HCT116 (cell line): ENCODE results near the gene POC1A. TPM values are rescaled to one million over a fixed set of nuclear protein-coding genes. Genes with fewer than 3 reads are reported as not detected.

ENCODE experiments used
- ATAC-seq: fragments of 200-7000 bp; cut with Tn5 transposase; 2 replicates; pipeline ENCODE4 v1.9.1; 2020; ENCODE audit warnings: mild to moderate bottlenecking, moderate library complexity
- BruUV-seq: library from RNA; stranded (reverse); fragments of 400-500 nt; replicated peaks from 2 replicates; lab custom pipeline; 2021; lab: Mats Ljungman, UMichigan
- CTCF ChIA-PET: fragments of 300-600 bp; sonication (Branson Sonifier 250); formaldehyde crosslinking; loops from one replicate; lab custom pipeline; 2021; ENCODE audit warnings: antibody characterized with exemption; lab: Charles Lee
- POLR2A ChIA-PET: fragments of 300-600, 350-600 bp; sonication (Branson Sonifier 250); formaldehyde crosslinking; loops from one replicate; lab custom pipeline; 2021; ENCODE audit warnings: antibody characterized with exemption; lab: Charles Lee
- RAD21 ChIA-PET, 2 experiments: fragments of 300-600 bp; sonication (Branson Sonifier 250); formaldehyde crosslinking; loops; one replicate each; lab custom pipeline; 2023; ENCODE audit warnings: low total read pairs in 2 of 2; ENCODE audit not compliant: uncharacterized antibody in 2 of 2, unreplicated experiment in 2 of 2, low non-redundant PET in 1 of 2; lab: Charles Lee
- DNase-seq: peaks from one replicate; pipeline ENCODE4 v3.0.0-alpha.2; 2010; ENCODE audit warnings: low read depth, low spot score
- H2AFZ ChIP-seq: fragments of 200-600 bp; shearing (Covaris generic), sonication (generic); 2 replicates; pipeline ENCODE4 v1.6.1; 2017; ENCODE audit warnings: low read depth, mixed run types, mixed read lengths, antibody characterized with exemption, low read length; ENCODE audit not compliant: poor library complexity, severe bottlenecking
- H3K27ac ChIP-seq: 2 replicates; pipeline ENCODE4 v1.5.1; 2012; ENCODE audit warnings: low read depth, low read length
- H3K27me3 ChIP-seq: fragments of 200-600 bp; sonication (generic); 2 replicates; pipeline ENCODE4 v1.6.1; 2016; ENCODE audit warnings: mixed run types, low read length, mixed read lengths; ENCODE audit not compliant: insufficient read depth
- H3K36me3 ChIP-seq, 2 experiments: fragments of 200-500 bp in 1 of 2; fragments of 200-600 bp in 1 of 2; sonication (Bioruptor generic) in 1 of 2; sonication (generic) in 1 of 2; 2 replicates each; pipeline versions ENCODE4 v1.5.1 to v1.6.1; 2014 to 2016; ENCODE audit warnings: low read length in 2 of 2, inconsistent platforms in 1 of 2, mixed read lengths in 1 of 2, mixed run types in 1 of 2; ENCODE audit not compliant: insufficient read depth in 2 of 2, control insufficient read depth in 1 of 2
- H3K4me1 ChIP-seq, 2 experiments: fragments of 200-600 bp in 1 of 2; sonication (generic) in 1 of 2; 2 replicates each; pipeline versions ENCODE4 v1.5.1 to v1.6.1; 2012 to 2017; ENCODE audit warnings: low read length in 2 of 2, inconsistent platforms in 1 of 2, mild to moderate bottlenecking in 1 of 2, mixed read lengths in 1 of 2, mixed run types in 1 of 2, moderate library complexity in 1 of 2; ENCODE audit not compliant: insufficient read depth in 2 of 2, control insufficient read depth in 1 of 2
- H3K4me2 ChIP-seq: fragments of 200-600 bp; sonication (generic); 2 replicates; pipeline ENCODE4 v1.6.1; 2017; ENCODE audit warnings: mixed run types, low read length, mixed read lengths
- H3K4me3 ChIP-seq, 2 experiments: fragments of 200-600 bp in 1 of 2; sonication (generic) in 1 of 2; replicated peaks in 1 of 2; 2 replicates each; pipeline ENCODE4 v1.5.1; 2011 to 2016; ENCODE audit warnings: low read length in 2 of 2, control low read depth in 1 of 2, low read depth in 1 of 2, mild to moderate bottlenecking in 1 of 2, mixed read lengths in 1 of 2, mixed run types in 1 of 2
- H3K79me2 ChIP-seq: fragments of 200-600 bp; sonication (generic); 2 replicates; pipeline ENCODE4 v1.6.1; 2017; ENCODE audit warnings: mild to moderate bottlenecking, mixed run types, low read length, moderate library complexity, mixed read lengths; ENCODE audit not compliant: insufficient read depth
- H3K9ac ChIP-seq: fragments of 200-600 bp; sonication (generic); 2 replicates; pipeline ENCODE4 v1.6.1; 2016; ENCODE audit warnings: low read length, mixed read lengths
- H3K9me2 ChIP-seq: fragments of 200-600 bp; sonication (generic), shearing (Covaris generic); 2 replicates; pipeline ENCODE4 v1.6.1; 2017; ENCODE audit warnings: mixed run types, mild to moderate bottlenecking, moderate library complexity; ENCODE audit not compliant: insufficient read depth
- H3K9me3 ChIP-seq, 2 experiments: fragments of 200-500 bp in 1 of 2; fragments of 200-600 bp in 1 of 2; sonication (Bioruptor generic) in 1 of 2; sonication (generic) in 1 of 2; 2 replicates each; pipeline ENCODE4 v1.6.1; 2014 to 2017; ENCODE audit warnings: low read length in 2 of 2, mixed read lengths in 2 of 2, inconsistent platforms in 1 of 2, low read depth in 1 of 2, mild to moderate bottlenecking in 1 of 2, mixed run types in 1 of 2, moderate library complexity in 1 of 2; ENCODE audit not compliant: control insufficient read depth in 1 of 2, insufficient read depth in 1 of 2
- H4K20me1 ChIP-seq: fragments of 200-600 bp; sonication (generic), shearing (Covaris generic); 2 replicates; pipeline ENCODE4 v1.6.1; 2017; ENCODE audit warnings: mixed run types, mild to moderate bottlenecking, moderate library complexity; ENCODE audit not compliant: insufficient read depth
- CBX3 ChIP-seq: IDR thresholded peaks from 2 replicates; pipeline ENCODE4 v1.6.1; 2012; ENCODE audit warnings: low read depth
- EGR1 ChIP-seq: IDR thresholded peaks from 2 replicates; pipeline ENCODE4 v1.6.1; 2012; ENCODE audit warnings: low read depth
- ELF1 ChIP-seq: IDR thresholded peaks from 2 replicates; pipeline ENCODE4 v1.6.1; 2012; ENCODE audit warnings: low read depth, borderline replicate concordance
- EZH2 ChIP-seq: fragments of 200-600 bp; sonication (generic); IDR thresholded peaks from 2 replicates; pipeline ENCODE4 v1.6.1; 2017; ENCODE audit warnings: antibody characterized with exemption, mixed run types
- POLR2AphosphoS5 ChIP-seq: IDR thresholded peaks from 2 replicates; pipeline ENCODE4 v1.6.1; 2011; ENCODE audit warnings: mild to moderate bottlenecking, low read depth, low read length, moderate library complexity
- RAD21 ChIP-seq: IDR thresholded peaks from 2 replicates; pipeline ENCODE4 v1.6.1; 2012; ENCODE audit warnings: low read depth, mild to moderate bottlenecking
- SP1 ChIP-seq: IDR thresholded peaks from 2 replicates; pipeline ENCODE4 v1.6.1; 2012; ENCODE audit warnings: low read depth
- SRF ChIP-seq: IDR thresholded peaks from 2 replicates; pipeline ENCODE4 v1.6.1; 2012; ENCODE audit warnings: low read depth
- TCF7L2 ChIP-seq: IDR thresholded peaks from 2 replicates; pipeline ENCODE4 v1.7.0; 2011; ENCODE audit warnings: borderline replicate concordance, inconsistent platforms; ENCODE audit not compliant: insufficient read depth, insufficient read length; ENCODE audit errors: extremely low read depth
- ZFX ChIP-seq: fragments of 450-650 bp; IDR thresholded peaks from 2 replicates; pipeline ENCODE4 v1.6.1; 2017
- intact Hi-C: fragments of 100-400 bp; cut with micrococcal nuclease; formaldehyde crosslinking; loops from 2 replicates; pipeline ENCODE4 v1.10.0; 2022
- total RNA-seq: library from RNA; stranded (reverse); gene quantifications from one replicate; pipeline ENCODE4 v1.2.1, GENCODE V29; 2021; ENCODE audit not compliant: unreplicated experiment
- TF ChIP-seq, protein P1 (sequence below): IDR thresholded peaks from 2 replicates; pipeline ENCODE4 v1.6.1; 2012
- TF ChIP-seq, protein P2 (sequence below): IDR thresholded peaks from 2 replicates; pipeline ENCODE4 v1.6.1; 2011; ENCODE audit warnings: mild to moderate bottlenecking, low read length, moderate library complexity; ENCODE audit not compliant: insufficient replicate concordance; ENCODE audit errors: extremely low read depth
- TF ChIP-seq, protein P3 (sequence below), 3 experiments: fragments of 200-600 bp in 1 of 3; sonication (generic) in 1 of 3; IDR thresholded peaks in 2 of 3; conservative IDR thresholded peaks in 1 of 3; 2 replicates each; pipeline ENCODE4 v1.5.1; 2012 to 2017; ENCODE audit warnings: low read depth in 2 of 3, low read length in 2 of 3, antibody characterized with exemption in 1 of 3, borderline replicate concordance in 1 of 3, control low read depth in 1 of 3, mild to moderate bottlenecking in 1 of 3, mixed read lengths in 1 of 3, mixed run types in 1 of 3, moderate library complexity in 1 of 3; ENCODE audit not compliant: insufficient read depth in 1 of 3
- TF ChIP-seq, protein P4 (sequence below): IDR thresholded peaks from 2 replicates; pipeline ENCODE4 v1.6.1; 2012

POC1A gene
- total RNA-seq, 1 experiment from 2014 or later = 34.0 TPM

DNA sequence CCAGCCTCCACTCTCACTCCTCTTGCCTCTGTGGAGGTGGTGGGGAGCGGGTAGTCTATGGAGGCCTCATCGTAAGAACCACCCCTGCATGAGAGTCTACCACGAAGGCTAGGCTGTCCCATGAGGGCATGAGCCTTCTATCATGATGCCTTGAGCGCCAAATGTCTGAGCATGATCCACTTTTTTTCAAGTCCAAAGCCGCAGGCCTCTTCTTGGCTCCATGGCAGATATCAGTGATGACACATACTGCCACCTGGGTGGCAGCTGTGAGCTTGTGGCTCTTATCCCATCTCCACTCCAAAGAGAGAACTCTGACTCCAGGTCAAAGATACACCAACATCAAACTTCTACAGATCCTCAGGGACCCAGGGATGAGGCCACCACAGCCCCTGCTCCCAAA lies 13.5 kb downstream of the POC1A start:
- BruUV-seq = no TSS peak
- Histone ChIP-seq H3K4me1 (peaks cover 0 to 4% of the 10 kb centered on the region in 2 experiments; a peak in 1 of 4 replicates), H3K79me2 (no peaks in the 10 kb centered on the region; the same call in 1 of the 2 replicates), H4K20me1 (no peaks in the 10 kb centered on the region; the same call in 1 of the 2 replicates), H3K36me3 (peaks cover 7 to 18% of the 10 kb centered on the region in 2 experiments; a peak in 3 of 4 replicates), H3K9me2 (no peaks in the 10 kb centered on the region), H3K9me3 (no peaks in the 10 kb centered on the region), H3K9ac (no peak overlapping the region), H3K4me2 (no peak overlapping the region), H3K4me3 (no peak overlapping the region), H3K27me3 (no peaks in the 10 kb centered on the region), H2AFZ (no peak overlapping the region)
- intact Hi-C loops = loop anchor here (5.0 kb wide), 1 partner anchor 88 kb away; no protein-coding TSS in a partner anchor
- CTCF ChIA-PET = no interaction called here
- RAD21 ChIA-PET = no interaction called here
- DNase-seq (no peak), ATAC-seq (no peak)
- POLR2A ChIA-PET = no interaction called here
- TF ChIP-seq ZFX (no peak), ELF1 (no peak), SP1 (no peak), CBX3 (no peak), POLR2AphosphoS5 (no peak), RAD21 (no peak), EZH2 (no peak), EGR1 (no peak), SRF (no peak), TCF7L2 (no peak)
- TF ChIP-seq, protein P1, sequence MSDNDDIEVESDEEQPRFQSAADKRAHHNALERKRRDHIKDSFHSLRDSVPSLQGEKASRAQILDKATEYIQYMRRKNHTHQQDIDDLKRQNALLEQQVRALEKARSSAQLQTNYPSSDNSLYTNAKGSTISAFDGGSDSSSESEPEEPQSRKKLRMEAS = no peak
- TF ChIP-seq, protein P2, sequence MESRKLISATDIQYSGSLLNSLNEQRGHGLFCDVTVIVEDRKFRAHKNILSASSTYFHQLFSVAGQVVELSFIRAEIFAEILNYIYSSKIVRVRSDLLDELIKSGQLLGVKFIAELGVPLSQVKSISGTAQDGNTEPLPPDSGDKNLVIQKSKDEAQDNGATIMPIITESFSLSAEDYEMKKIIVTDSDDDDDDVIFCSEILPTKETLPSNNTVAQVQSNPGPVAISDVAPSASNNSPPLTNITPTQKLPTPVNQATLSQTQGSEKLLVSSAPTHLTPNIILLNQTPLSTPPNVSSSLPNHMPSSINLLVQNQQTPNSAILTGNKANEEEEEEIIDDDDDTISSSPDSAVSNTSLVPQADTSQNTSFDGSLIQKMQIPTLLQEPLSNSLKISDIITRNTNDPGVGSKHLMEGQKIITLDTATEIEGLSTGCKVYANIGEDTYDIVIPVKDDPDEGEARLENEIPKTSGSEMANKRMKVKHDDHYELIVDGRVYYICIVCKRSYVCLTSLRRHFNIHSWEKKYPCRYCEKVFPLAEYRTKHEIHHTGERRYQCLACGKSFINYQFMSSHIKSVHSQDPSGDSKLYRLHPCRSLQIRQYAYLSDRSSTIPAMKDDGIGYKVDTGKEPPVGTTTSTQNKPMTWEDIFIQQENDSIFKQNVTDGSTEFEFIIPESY = no peak
- TF ChIP-seq, protein P3, sequence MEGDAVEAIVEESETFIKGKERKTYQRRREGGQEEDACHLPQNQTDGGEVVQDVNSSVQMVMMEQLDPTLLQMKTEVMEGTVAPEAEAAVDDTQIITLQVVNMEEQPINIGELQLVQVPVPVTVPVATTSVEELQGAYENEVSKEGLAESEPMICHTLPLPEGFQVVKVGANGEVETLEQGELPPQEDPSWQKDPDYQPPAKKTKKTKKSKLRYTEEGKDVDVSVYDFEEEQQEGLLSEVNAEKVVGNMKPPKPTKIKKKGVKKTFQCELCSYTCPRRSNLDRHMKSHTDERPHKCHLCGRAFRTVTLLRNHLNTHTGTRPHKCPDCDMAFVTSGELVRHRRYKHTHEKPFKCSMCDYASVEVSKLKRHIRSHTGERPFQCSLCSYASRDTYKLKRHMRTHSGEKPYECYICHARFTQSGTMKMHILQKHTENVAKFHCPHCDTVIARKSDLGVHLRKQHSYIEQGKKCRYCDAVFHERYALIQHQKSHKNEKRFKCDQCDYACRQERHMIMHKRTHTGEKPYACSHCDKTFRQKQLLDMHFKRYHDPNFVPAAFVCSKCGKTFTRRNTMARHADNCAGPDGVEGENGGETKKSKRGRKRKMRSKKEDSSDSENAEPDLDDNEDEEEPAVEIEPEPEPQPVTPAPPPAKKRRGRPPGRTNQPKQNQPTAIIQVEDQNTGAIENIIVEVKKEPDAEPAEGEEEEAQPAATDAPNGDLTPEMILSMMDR (IDR thresholded peaks at IDR 0.05 in 2 of 3, conservative IDR thresholded peaks at IDR 0.05 in 1 of 3; ENCODE audit: borderline replicate concordance in 1 of 3, insufficient read depth in 1 of 3, low read depth in 2 of 3, low read length in 2 of 3) = no peak
- TF ChIP-seq, protein P4, sequence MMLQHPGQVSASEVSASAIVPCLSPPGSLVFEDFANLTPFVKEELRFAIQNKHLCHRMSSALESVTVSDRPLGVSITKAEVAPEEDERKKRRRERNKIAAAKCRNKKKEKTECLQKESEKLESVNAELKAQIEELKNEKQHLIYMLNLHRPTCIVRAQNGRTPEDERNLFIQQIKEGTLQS = no peak
- TF ChIP-seq, all 23 proteins: peak for 0
- H3K27ac ChIP-seq = no peak overlapping the region
